Lung (tissue), 12 donors: ENCODE measurements around the gene TMEM119. TPM values are rescaled to one million over a fixed set of nuclear protein-coding genes. Genes with fewer than 3 reads are reported as not detected.

Experiments used
- ATAC-seq: fragments of 200-7000 bp; cut with Tn5 transposase; one replicate; pipeline ENCODE4 v1.9.1; 2020; ENCODE audit warnings: moderate number of reproducible peaks; ENCODE audit not compliant: insufficient read depth, low FRiP score
- DNase-seq, 3 donors: peaks; one replicate each; pipeline ENCODE4 v3.0.0-alpha.2; 2013 to 2017
- H3K27ac ChIP-seq, 2 donors: one replicate each; pipeline ENCODE4 v1.5.1; 2013; ENCODE audit warnings: mild to moderate bottlenecking in 2 of 2, moderate library complexity in 2 of 2, control low read depth in 1 of 2, inconsistent platforms in 1 of 2, low read depth in 1 of 2, low read length in 1 of 2
- H3K27me3 ChIP-seq, 3 donors: one replicate each; pipeline ENCODE4 v1.5.1; 2013; ENCODE audit warnings: low read length in 2 of 3; ENCODE audit not compliant: control insufficient read depth in 3 of 3, insufficient read depth in 3 of 3
- H3K36me3 ChIP-seq, 4 donors: one replicate each; pipeline ENCODE4 v1.5.1; 2013; ENCODE audit warnings: low read length in 4 of 4, mild to moderate bottlenecking in 1 of 4, moderate library complexity in 1 of 4; ENCODE audit not compliant: control insufficient read depth in 4 of 4, insufficient read depth in 4 of 4
- H3K4me1 ChIP-seq, 5 donors: one replicate each; pipeline ENCODE4 v1.5.1; 2013; ENCODE audit warnings: low read length in 5 of 5, mild to moderate bottlenecking in 2 of 5, moderate library complexity in 1 of 5; ENCODE audit not compliant: control insufficient read depth in 5 of 5, insufficient read depth in 5 of 5
- H3K4me3 ChIP-seq: one replicate; pipeline ENCODE4 v1.5.1; 2013; ENCODE audit warnings: mild to moderate bottlenecking, control low read depth, moderate library complexity
- H3K9ac ChIP-seq, 2 donors: one replicate each; pipeline ENCODE4 v1.5.1; 2013; ENCODE audit warnings: low read length in 2 of 2, control low read depth in 1 of 2; ENCODE audit not compliant: insufficient read depth in 1 of 2
- H3K9me3 ChIP-seq, 4 donors: one replicate each; pipeline ENCODE4 v1.5.1; 2013; ENCODE audit warnings: low read length in 3 of 4, mild to moderate bottlenecking in 1 of 4, moderate library complexity in 1 of 4; ENCODE audit not compliant: control insufficient read depth in 4 of 4, insufficient read depth in 3 of 4
- WGBS, 2 donors: extraction: QIAGEN DNeasy Blood & Tissue Kit; methylation state at CpG; one replicate each; pipeline ENCODE4 v1.1.7; 2013; 5-methylcytosine and 5-hydroxymethylcytosine counted together
- polyA plus RNA-seq, 2 donors: library from polyadenylated mRNA; stranded (reverse); fragments of 200-250 nt; gene quantifications; one replicate each; pipeline ENCODE4 v1.2.1, GENCODE V29; 2013
- total RNA-seq, 2 donors: library from RNA; depleted of rRNA in 1 of 2; stranded (reverse); fragments of >200 nt in 1 of 2; gene quantifications; one replicate each; pipeline ENCODE4 v1.2.1, GENCODE V29; 2014 to 2021
- TF ChIP-seq, protein P1 (sequence below): IDR thresholded peaks from 2 replicates; pipeline ENCODE4 v1.5.1; 2012; ENCODE audit warnings: mild to moderate bottlenecking; ENCODE audit errors: control extremely low read depth, extremely low read depth
- donor health status: control.
- donor health status: control.
- donor health status: Bipolar disorder and iron deficiency.
- donor health status: healthy.
- donor health status: DM: yes; HTN: yes; CAD: no.

Gene TMEM119
- total and polyA plus RNA-seq, 4 donors: 14.4 to 31.9 (median 22.9) TPM

DNA sequence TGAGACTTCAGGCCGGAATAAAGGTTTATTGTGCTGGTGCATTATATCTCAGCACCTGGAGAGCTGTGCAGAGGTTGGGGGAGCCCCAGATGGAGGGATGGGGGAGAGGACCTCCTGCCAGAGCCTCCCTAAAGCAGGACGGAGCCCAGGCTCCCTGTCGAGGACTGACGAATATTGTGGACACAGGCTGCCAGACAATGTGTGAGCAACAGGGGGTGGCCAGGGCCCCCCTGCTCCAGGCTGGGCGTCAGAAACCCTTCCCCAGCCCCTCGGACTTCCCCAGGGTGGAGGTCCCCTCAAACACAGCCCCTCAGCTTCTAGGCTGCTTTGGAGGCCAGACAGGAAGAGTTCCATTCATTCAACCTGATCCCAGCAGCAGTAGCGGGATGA is 8.0 kb downstream of the TMEM119 start:
- Histone ChIP-seq H3K36me3 (peaks cover 0 to 2% (median 0%) of the 10 kb centered on the region in 4 donors), H3K9ac (no peak overlapping the region), H3K4me1 (peaks cover 0 to 23% (median 0%) of the 10 kb centered on the region in 5 donors), H3K9me3 (no peaks in the 10 kb centered on the region), H3K27ac (no peak overlapping the region), H3K4me3 (no peak overlapping the region), H3K27me3 (no peaks in the 10 kb centered on the region)
- TF ChIP-seq, protein P1, sequence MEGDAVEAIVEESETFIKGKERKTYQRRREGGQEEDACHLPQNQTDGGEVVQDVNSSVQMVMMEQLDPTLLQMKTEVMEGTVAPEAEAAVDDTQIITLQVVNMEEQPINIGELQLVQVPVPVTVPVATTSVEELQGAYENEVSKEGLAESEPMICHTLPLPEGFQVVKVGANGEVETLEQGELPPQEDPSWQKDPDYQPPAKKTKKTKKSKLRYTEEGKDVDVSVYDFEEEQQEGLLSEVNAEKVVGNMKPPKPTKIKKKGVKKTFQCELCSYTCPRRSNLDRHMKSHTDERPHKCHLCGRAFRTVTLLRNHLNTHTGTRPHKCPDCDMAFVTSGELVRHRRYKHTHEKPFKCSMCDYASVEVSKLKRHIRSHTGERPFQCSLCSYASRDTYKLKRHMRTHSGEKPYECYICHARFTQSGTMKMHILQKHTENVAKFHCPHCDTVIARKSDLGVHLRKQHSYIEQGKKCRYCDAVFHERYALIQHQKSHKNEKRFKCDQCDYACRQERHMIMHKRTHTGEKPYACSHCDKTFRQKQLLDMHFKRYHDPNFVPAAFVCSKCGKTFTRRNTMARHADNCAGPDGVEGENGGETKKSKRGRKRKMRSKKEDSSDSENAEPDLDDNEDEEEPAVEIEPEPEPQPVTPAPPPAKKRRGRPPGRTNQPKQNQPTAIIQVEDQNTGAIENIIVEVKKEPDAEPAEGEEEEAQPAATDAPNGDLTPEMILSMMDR: no peak
- no peak for DNase-seq
- 74 to 83% methylated on average over 7 of the region's 7 CpGs for WGBS, 2 donors
- no peak for ATAC-seq

DNA sequence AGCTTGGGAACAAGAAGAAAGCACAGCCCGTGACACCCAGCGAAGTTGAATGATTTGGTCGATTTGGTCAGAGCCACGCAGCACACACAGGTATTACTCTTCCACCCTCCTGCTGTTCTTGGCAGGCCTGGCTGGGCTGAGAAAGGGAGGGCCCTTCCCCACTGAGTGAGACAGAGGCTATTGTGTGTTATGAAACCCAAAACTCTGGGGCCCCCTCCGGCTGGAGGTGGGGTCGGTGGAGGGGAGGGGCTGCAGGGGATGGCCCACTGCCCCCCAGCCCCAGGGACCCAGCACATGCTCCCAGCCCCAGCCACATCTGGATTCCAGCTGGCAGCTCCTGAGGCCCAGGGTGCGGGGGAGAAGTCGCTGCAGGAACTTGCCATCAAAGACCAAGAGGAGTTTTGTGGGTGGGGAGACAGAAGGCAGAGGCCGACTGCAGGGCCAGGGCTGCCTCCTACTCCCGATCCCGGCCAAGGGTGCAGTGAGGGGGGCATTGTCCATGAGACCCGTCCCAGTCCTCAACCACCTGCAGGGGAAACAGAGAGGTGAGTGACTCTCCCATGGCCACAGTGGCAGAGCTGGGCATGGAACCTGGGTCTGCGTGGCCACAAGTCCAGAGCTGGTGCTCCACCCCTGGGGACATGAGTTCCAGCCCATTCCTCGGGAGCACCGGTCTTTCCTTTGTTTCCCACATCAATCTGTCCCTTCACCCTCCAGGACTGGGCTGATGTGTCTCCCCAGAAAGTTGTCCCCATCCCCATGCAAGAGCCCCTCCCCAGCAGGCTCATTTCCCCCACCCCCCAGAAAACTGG is 8.7 kb downstream of the TMEM119 start:
- peak; percentile 62 to 75 (median 70) for DNase-seq
- ATAC-seq: no peak
- peaks cover 0 to 23% (median 0%) of the 10 kb centered on the region in 5 donors for H3K4me1 ChIP-seq
- WGBS, 2 donors: 47 to 62% methylated on average over 15 of the region's 15 CpGs
- no peaks in the 10 kb centered on the region for H3K9me3 ChIP-seq
- H3K4me3 ChIP-seq: no peak overlapping the region
- no peak overlapping the region for H3K27ac ChIP-seq
- TF ChIP-seq, protein P1: no peak
- H3K27me3 ChIP-seq: no peaks in the 10 kb centered on the region
- peaks cover 0 to 2% (median 0%) of the 10 kb centered on the region in 4 donors for H3K36me3 ChIP-seq
- peak overlapping the region in 1 of 2 donors; percentile 7 for H3K9ac ChIP-seq

DNA sequence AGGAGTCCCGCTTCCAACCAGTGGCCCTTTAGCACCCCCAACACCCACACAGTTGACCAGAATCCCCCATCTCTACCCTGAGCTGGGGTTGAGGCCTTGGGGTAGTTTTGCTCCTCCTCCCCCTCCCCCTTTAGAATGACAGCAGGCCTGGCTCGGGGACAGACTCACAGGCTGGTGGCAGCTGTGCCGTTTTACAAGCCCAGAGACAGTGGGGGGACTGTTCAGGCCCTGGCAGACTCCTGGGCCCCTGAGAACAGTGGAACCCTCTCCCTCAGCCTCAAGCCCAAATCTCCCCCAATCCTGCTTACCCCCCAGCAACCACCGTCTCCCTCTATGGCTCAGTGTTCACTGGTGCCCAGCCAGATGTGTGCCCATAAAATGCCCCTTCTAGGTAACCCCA is 10.1 kb downstream of the TMEM119 start:
- H3K4me1 ChIP-seq: peaks cover 0 to 23% (median 0%) of the 10 kb centered on the region in 5 donors
- DNase-seq: peak; percentile 54 to 63 (median 57)
- no peak overlapping the region for H3K4me3 ChIP-seq
- H3K27me3 ChIP-seq: no peaks in the 10 kb centered on the region
- H3K9ac ChIP-seq: peak overlapping the region in 1 of 2 donors; percentile 2
- 71 to 81% methylated on average over 4 of the region's 4 CpGs for WGBS, 2 donors
- TF ChIP-seq, protein P1: no peak
- no peak for ATAC-seq
- peaks cover 0 to 2% (median 0%) of the 10 kb centered on the region in 4 donors for H3K36me3 ChIP-seq
- H3K9me3 ChIP-seq: no peaks in the 10 kb centered on the region
- no peak overlapping the region for H3K27ac ChIP-seq
